ENCODE data around the gene ACSL1. TPM values are rescaled to one million over a fixed set of nuclear protein-coding genes. Genes with fewer than 3 reads are reported as not detected.

Gene ACSL1
- total RNA-seq, 1 experiment from 2014 or later = 3.5 TPM

DNA sequence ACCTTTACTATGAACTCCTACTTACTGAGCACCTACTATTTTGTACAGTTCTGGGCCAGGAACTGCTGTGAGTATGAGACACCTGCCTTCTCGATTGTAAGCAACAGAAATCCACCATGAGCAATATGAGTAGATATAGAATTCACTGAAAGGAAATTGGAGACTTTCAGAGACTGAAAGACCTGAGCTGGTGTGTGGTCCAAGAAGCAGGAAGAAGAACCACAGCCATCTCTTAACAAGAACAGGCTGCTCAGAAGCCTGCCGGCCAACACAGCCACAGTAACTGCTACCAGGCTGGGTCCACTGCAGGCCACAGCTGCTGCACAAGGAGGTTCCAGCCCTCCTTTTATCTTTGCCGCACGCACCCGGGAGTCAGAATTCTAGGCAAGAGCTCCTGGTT lies 10.8 kb upstream of the ACSL1 start:
- TF ChIP-seq, protein P1, sequence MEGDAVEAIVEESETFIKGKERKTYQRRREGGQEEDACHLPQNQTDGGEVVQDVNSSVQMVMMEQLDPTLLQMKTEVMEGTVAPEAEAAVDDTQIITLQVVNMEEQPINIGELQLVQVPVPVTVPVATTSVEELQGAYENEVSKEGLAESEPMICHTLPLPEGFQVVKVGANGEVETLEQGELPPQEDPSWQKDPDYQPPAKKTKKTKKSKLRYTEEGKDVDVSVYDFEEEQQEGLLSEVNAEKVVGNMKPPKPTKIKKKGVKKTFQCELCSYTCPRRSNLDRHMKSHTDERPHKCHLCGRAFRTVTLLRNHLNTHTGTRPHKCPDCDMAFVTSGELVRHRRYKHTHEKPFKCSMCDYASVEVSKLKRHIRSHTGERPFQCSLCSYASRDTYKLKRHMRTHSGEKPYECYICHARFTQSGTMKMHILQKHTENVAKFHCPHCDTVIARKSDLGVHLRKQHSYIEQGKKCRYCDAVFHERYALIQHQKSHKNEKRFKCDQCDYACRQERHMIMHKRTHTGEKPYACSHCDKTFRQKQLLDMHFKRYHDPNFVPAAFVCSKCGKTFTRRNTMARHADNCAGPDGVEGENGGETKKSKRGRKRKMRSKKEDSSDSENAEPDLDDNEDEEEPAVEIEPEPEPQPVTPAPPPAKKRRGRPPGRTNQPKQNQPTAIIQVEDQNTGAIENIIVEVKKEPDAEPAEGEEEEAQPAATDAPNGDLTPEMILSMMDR (conservative IDR thresholded peaks at IDR 0.05) = no peak
- H3K36me3 Mint-ChIP-seq (ENCODE audit: insufficient read depth in 1 of 3, low read depth in 3 of 3) = no peaks in the 10 kb centered on the region
- no peak overlapping the region for H2BK120ac ChIP-seq (ENCODE audit: low read depth, low read length, poor library complexity, severe bottlenecking)
- H3K14ac ChIP-seq (ENCODE audit: insufficient read depth, low read length) = no peak overlapping the region
- no peak overlapping the region for H3K56ac ChIP-seq (ENCODE audit: insufficient read length, low read depth, low read length)
- H4K20me1 ChIP-seq (ENCODE audit: control insufficient read depth, insufficient read depth, insufficient read length) = no peaks in the 10 kb centered on the region
- H3K79me2 ChIP-seq (ENCODE audit: insufficient read depth, low read length) = no peaks in the 10 kb centered on the region
- H2BK20ac ChIP-seq (ENCODE audit: low read depth, low read length, poor library complexity, severe bottlenecking) = no peak overlapping the region
- no peak overlapping the region for H3K23ac ChIP-seq (ENCODE audit: insufficient read length, low read depth, low read length)
- H3K9me3 ChIP-seq (ENCODE audit: control insufficient read depth, low read depth, low read length) = no peaks in the 10 kb centered on the region
- no peak overlapping the region for H3K27ac ChIP-seq (ENCODE audit: insufficient read length, low read depth, low read length)
- no peak overlapping the region for H2BK5ac ChIP-seq (ENCODE audit: insufficient read length, low read length)
- peaks cover 3 to 4% of the 10 kb centered on the region in 2 experiments; a peak in 2 of 4 replicates for H3K4me1 Mint-ChIP-seq
- no peak overlapping the region for H3K27ac Mint-ChIP-seq
- no peak for DNase-seq
- H3T11ph ChIP-seq (ENCODE audit: low read length) = no peak overlapping the region
- H3K18ac ChIP-seq (ENCODE audit: insufficient read length, low read depth, low read length) = no peak overlapping the region
- H3K9me3 Mint-ChIP-seq = no peaks in the 10 kb centered on the region; a peak in 1 of 5 replicates
- no peak overlapping the region for H3K4me2 ChIP-seq (ENCODE audit: insufficient read depth, insufficient read length, low read length)
- no peak overlapping the region for H4K5ac ChIP-seq (ENCODE audit: insufficient read length, low read depth, low read length)
- H3K4me1 ChIP-seq (ENCODE audit: insufficient read depth, low read length) = no peaks in the 10 kb centered on the region; the same call in 1 of the 2 replicates
- no peaks in the 10 kb centered on the region for H3K23me2 ChIP-seq (ENCODE audit: insufficient read length, low read depth, low read length, poor library complexity, severe bottlenecking)
- H4K91ac ChIP-seq (ENCODE audit: insufficient read length, low read depth, low read length) = no peak overlapping the region
- no peak overlapping the region for H2BK12ac ChIP-seq (ENCODE audit: insufficient read length, low read depth, low read length)
- H3K79me1 ChIP-seq (ENCODE audit: insufficient read depth, low read depth, low read length, poor library complexity, severe bottlenecking) = no peaks in the 10 kb centered on the region
- H3K27me3 Mint-ChIP-seq (ENCODE audit: low read depth) = peaks cover 5% of the 10 kb centered on the region
- no peak overlapping the region for H2AK5ac ChIP-seq (ENCODE audit: insufficient read length, low read length)
- H4K8ac ChIP-seq (replicated peaks; ENCODE audit: insufficient read length, low read depth, low read length) = no peak overlapping the region
- H3K27me3 ChIP-seq (ENCODE audit: insufficient read depth, low read length) = no peaks in the 10 kb centered on the region
- no peak overlapping the region for H3K4ac ChIP-seq (ENCODE audit: low read depth, low read length)
- H3K9ac ChIP-seq (ENCODE audit: extremely low read depth, insufficient read length, low read length) = no peak overlapping the region
- no peak overlapping the region for H2AFZ ChIP-seq (ENCODE audit: low read length)
- WGBS (ENCODE audit: extremely low coverage, insufficient read length, low lambda C conversion rate) = no CpG with 5 or more reads among the region's 5 CpGs
- no peak overlapping the region for H2BK15ac ChIP-seq (ENCODE audit: low read depth, low read length)
- no peak overlapping the region for H3K4me3 Mint-ChIP-seq
